Astrocyte of the spinal cord (primary cell): Measurements from ENCODE around the gene BARD1.
A peak's percentile ranks its signal among the peaks of the same experiment; 100 is the strongest.

Experiments used
- DNase-seq: peaks from one replicate; pipeline ENCODE4 v3.0.0; 2011; ENCODE audit warnings: low read depth, low spot score
- H3K4me3 ChIP-seq: 2 replicates; pipeline ENCODE4 v1.5.1; 2011; ENCODE audit warnings: low read depth, mild to moderate bottlenecking, low read length, moderate library complexity
- in situ Hi-C: cut with HindIII; loops from 2 replicates; pipeline ENCODE4 v1.10.0; 2017; ENCODE audit warnings: low sequenced_read_pairs
- TF ChIP-seq, protein P1 (sequence below): IDR thresholded peaks from 2 replicates; pipeline ENCODE4 v1.5.1; 2012; ENCODE audit warnings: low read depth, mild to moderate bottlenecking, low read length, inconsistent platforms

The BARD1 gene

DNA sequence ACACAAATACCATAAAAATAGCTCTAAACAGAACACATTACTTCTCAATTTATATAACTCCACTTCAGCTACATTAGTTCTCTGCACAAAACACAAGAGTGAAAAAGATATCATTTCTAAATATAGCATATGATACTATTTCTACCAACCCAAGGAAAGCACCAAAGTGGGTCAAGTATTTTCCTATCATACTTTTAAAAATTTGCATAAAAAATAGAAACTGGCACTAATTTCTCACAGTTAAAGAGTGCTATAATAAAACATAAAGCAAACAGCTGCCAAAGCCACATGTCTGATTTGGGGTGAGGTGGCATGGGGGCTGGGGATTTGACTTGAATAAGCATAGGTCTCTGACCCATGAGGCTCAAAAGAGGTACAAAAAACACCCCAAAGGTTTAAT, 61.5 kb downstream of the BARD1 start:
- DNase-seq: no peak
- no peak overlapping the region for H3K4me3 ChIP-seq
- TF ChIP-seq, protein P1, sequence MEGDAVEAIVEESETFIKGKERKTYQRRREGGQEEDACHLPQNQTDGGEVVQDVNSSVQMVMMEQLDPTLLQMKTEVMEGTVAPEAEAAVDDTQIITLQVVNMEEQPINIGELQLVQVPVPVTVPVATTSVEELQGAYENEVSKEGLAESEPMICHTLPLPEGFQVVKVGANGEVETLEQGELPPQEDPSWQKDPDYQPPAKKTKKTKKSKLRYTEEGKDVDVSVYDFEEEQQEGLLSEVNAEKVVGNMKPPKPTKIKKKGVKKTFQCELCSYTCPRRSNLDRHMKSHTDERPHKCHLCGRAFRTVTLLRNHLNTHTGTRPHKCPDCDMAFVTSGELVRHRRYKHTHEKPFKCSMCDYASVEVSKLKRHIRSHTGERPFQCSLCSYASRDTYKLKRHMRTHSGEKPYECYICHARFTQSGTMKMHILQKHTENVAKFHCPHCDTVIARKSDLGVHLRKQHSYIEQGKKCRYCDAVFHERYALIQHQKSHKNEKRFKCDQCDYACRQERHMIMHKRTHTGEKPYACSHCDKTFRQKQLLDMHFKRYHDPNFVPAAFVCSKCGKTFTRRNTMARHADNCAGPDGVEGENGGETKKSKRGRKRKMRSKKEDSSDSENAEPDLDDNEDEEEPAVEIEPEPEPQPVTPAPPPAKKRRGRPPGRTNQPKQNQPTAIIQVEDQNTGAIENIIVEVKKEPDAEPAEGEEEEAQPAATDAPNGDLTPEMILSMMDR: no peak
- in situ Hi-C loops: no loop called here

- in situ Hi-C loops: no loop called here
- TF ChIP-seq, protein P1: no peak
- no peak for DNase-seq
- no peak overlapping the region for H3K4me3 ChIP-seq
These were observed 67.4 kb downstream of the BARD1 start for GRCh38 chr2:214742119-214742518.

DNA sequence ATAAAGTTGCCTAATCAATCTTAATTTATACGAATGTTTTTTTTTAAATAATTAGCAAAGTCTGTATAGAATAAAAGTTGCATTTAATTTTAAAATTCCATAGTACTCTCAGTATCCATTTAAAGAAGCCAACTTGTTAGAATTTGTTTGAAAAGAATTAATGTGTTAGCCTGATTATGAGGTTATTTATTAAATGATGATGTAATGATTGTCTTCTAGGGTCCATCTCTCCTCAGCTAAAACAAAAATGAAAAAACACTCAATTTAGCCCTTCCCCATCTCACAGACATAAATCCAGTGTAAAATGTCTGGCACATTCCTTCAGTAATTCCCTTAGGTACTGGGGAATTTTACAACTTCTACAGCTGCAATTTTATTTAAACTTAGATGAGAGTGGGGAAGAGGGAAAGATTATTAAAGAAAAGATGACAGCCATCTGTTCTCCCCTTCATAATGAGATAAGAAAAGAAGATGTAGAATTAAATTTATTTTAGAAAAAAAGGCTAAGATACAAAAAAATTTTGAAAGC, 68.6 kb downstream of the BARD1 start:
- TF ChIP-seq, protein P1: no peak
- no peak for DNase-seq
- H3K4me3 ChIP-seq: no peak overlapping the region
- in situ Hi-C loops: no loop called here

- in situ Hi-C loops: no loop called here
- no peak overlapping the region for H3K4me3 ChIP-seq
- no peak for DNase-seq
- TF ChIP-seq, protein P1: no peak
These were observed 72.3 kb downstream of the BARD1 start for GRCh38 chr2:214737188-214737587.

- H3K4me3 ChIP-seq: no peak overlapping the region
- in situ Hi-C loops: no loop called here
- TF ChIP-seq, protein P1: no peak
- DNase-seq: peak; percentile 13
These were observed 78.6 kb downstream of the BARD1 start for GRCh38 chr2:214730800-214731407.

DNA sequence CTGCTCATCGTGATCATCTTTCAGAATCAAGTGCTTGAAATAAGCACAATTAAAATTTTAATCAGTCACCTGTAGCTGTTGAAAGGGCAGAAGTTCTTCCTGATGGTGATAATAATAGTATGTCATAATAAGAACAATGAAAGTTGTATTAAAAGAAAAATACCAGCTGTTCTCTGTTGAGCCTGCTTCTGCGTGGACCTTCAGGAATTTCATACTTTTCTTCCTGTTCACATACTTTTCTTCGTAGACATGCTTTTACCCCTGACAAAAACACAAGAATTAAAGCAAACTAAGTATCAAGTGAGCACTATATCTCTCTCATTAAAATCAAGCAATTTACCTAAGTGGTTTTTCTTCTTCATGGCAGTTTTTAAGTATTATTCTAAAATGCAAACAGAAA, 79.2 kb downstream of the BARD1 start:
- no peak overlapping the region for H3K4me3 ChIP-seq
- DNase-seq: no peak
- in situ Hi-C loops: no loop called here
- TF ChIP-seq, protein P1: no peak
